ENCODE data around the gene GREB1. TPM values are rescaled to one million over a fixed set of nuclear protein-coding genes. Genes with fewer than 3 reads are reported as not detected.

Gene GREB1
- total and polyA plus RNA-seq, 2 donors (not counting 1 experiment from before 2014, with no cell fraction given): 0.04 to 0.39 TPM

DNA sequence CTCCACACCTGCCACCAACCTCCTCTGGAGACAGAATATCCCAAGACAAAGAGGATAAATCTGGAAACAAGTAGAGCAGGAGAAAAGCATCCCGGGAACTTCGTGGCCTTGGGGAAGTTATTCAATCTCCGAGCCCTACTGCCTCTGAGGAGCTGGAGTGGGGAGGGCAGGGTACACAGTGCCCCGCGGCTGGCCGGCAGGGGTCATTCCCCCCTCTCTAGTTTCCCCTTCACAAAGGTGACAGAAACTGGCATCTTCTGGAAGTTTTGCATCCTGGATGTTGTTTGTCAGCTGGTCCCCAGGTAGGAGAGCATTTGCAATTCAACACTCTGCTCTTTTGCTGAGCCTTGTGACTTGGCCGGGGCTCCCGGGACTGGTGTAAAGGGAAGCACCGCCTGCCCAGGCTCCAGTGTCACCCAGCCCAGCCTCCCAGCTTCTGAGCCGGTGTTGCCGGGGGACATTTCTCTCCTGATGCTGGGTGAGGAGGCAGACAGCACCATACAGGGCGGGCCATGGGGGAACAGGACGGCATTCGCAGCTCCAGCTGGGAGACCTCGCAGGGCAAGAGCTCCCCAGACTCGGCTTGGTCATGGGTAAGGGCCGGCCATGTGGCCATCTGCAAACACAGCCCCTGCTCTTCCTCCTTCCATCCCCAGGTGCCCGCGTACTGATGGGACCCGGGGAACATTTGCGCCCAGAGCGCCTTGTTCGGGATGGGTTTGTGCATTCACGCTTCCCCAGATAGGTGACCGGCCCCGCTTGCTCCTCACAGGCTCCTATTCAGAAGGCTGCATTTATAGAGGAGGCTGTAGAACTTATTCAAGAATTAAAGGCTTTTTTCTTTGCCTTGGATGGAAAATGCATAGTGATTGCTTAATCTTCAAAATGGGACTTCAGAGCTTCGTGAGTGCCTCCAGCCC, 143.6 kb downstream of the GREB1 start:
- H3K9me3 ChIP-seq (ENCODE audit: control extremely low read depth in 1 of 3, control insufficient read depth in 2 of 3, insufficient read depth in 1 of 3, low read length in 2 of 3): peaks cover 0 to 18% (median 0%) of the 10 kb centered on the region in 3 donors
- Mint-ChIP-seq H3K9me3 (ENCODE audit: insufficient read depth) (no peaks in the 10 kb centered on the region), H3K27ac (no peak overlapping the region), H3K4me1 (peaks cover 7% of the 10 kb centered on the region), H3K27me3 (peaks cover 33% of the 10 kb centered on the region), H3K4me3 (no peak overlapping the region)
- H2AFZ ChIP-seq (ENCODE audit: insufficient read depth, low read depth, low read length, poor library complexity, severe bottlenecking): no peak overlapping the region
- DNase-seq (no peak), ATAC-seq (ENCODE audit: low read depth) (no peak)
- intact Hi-C loops (cut with micrococcal nuclease): no loop called here
- H3K36me3 ChIP-seq (replicated peaks in 1 of 2; ENCODE audit: control extremely low read depth in 1 of 2, control insufficient read depth in 1 of 2, extremely low read depth in 1 of 2, insufficient read depth in 2 of 2, low read length in 1 of 2): no peaks in the 10 kb centered on the region
- ChIA-PET POLR2A (no interaction called here), CTCF (no interaction called here)
- H3K4me3 ChIP-seq (ENCODE audit: control extremely low read depth in 1 of 5, extremely low read depth in 1 of 5, insufficient read depth in 1 of 5, low read depth in 2 of 5, low read length in 4 of 5): no peak overlapping the region
- no peak overlapping the region for H3K4me2 ChIP-seq (replicated peaks; ENCODE audit: low read depth, low read length, poor library complexity, severe bottlenecking)
- peaks cover 4 to 5% of the 10 kb centered on the region in 2 donors for H3K4me1 ChIP-seq (ENCODE audit: control insufficient read depth in 2 of 2, insufficient read depth in 2 of 2, low read length in 2 of 2)
- no peak overlapping the region for H3K27ac ChIP-seq (ENCODE audit: low read length in 2 of 2)
- WGBS (ENCODE audit: insufficient coverage): 44% methylated on average over 23 of the region's 27 CpGs
- H4K20me1 ChIP-seq (ENCODE audit: control insufficient read depth, insufficient read depth, low read length, poor library complexity, severe bottlenecking): no peaks in the 10 kb centered on the region
- H3K9ac ChIP-seq (ENCODE audit: low read length): no peak overlapping the region
- no peaks in the 10 kb centered on the region for H3K79me2 ChIP-seq (ENCODE audit: control insufficient read depth, insufficient read depth, low read length)
- TF ChIP-seq CTCF (IDR thresholded peaks at IDR 0.05) (no peak), EZH2 (IDR thresholded peaks at IDR 0.05; ENCODE audit: borderline replicate concordance, insufficient read depth, low read depth, low read length, poor library complexity, severe bottlenecking) (no peak)
- peaks cover 0 to 35% (median 0%) of the 10 kb centered on the region in 4 experiments for H3K27me3 ChIP-seq (replicated peaks in 1 of 4; ENCODE audit: control extremely low read depth in 1 of 4, control insufficient read depth in 3 of 4, insufficient read depth in 4 of 4, low read length in 3 of 4)

DNA sequence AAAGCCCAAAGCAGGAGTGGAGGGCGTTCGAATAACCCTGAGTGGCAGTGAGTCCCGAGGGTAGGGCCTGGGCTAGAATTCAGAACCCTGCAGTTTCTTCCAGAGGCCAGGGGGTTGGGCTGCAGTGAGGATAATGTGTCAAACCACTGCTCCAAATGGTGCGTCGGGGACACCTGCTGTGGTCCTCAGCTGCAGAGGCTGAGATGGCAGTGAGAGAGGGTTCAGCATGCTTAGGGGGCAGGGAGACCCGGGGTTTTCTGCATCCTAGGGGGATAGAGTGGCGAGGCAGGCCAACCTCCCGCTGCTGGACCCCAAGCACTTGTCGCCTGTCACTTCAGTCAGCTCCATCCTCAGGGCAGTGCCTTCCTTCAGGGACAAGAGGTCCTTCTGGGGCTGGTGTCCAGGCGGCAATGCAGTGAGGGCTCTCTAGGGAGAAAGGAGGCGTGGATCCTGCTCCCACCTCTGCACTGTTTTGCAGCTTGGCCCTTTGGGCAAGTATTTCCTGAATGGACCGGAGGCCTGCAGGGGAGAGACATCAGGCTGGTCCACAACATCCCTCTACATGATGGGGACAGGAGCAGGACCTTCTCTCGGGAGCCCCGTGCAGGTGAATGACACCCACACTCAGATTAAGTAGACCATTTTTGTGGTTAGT, 144.6 kb downstream of the GREB1 start:
- Mint-ChIP-seq H3K27me3 (peaks cover 38% of the 10 kb centered on the region), H3K27ac (no peak overlapping the region), H3K4me1 (no peaks in the 10 kb centered on the region), H3K9me3 (ENCODE audit: insufficient read depth) (no peaks in the 10 kb centered on the region), H3K4me3 (no peak overlapping the region)
- no peak for TF ChIP-seq CTCF (IDR thresholded peaks at IDR 0.05)
- no peak for TF ChIP-seq EZH2 (IDR thresholded peaks at IDR 0.05; ENCODE audit: borderline replicate concordance, insufficient read depth, low read depth, low read length, poor library complexity, severe bottlenecking)
- H3K79me2 ChIP-seq (ENCODE audit: control insufficient read depth, insufficient read depth, low read length): no peaks in the 10 kb centered on the region
- H3K36me3 ChIP-seq (replicated peaks in 1 of 2; ENCODE audit: control extremely low read depth in 1 of 2, control insufficient read depth in 1 of 2, extremely low read depth in 1 of 2, insufficient read depth in 2 of 2, low read length in 1 of 2): no peaks in the 10 kb centered on the region
- H3K4me1 ChIP-seq (ENCODE audit: control insufficient read depth in 2 of 2, insufficient read depth in 2 of 2, low read length in 2 of 2): peaks cover 0 to 2% of the 10 kb centered on the region in 2 donors
- no peaks in the 10 kb centered on the region for H4K20me1 ChIP-seq (ENCODE audit: control insufficient read depth, insufficient read depth, low read length, poor library complexity, severe bottlenecking)
- DNase-seq: no peak
- ATAC-seq (ENCODE audit: low read depth): no peak
- no peak overlapping the region for H2AFZ ChIP-seq (ENCODE audit: insufficient read depth, low read depth, low read length, poor library complexity, severe bottlenecking)
- intact Hi-C loops (cut with micrococcal nuclease): no loop called here
- H3K4me3 ChIP-seq (ENCODE audit: control extremely low read depth in 1 of 5, extremely low read depth in 1 of 5, insufficient read depth in 1 of 5, low read depth in 2 of 5, low read length in 4 of 5): no peak overlapping the region
- H3K4me2 ChIP-seq (replicated peaks; ENCODE audit: low read depth, low read length, poor library complexity, severe bottlenecking): no peak overlapping the region
- peaks cover 0 to 35% (median 0%) of the 10 kb centered on the region in 4 experiments for H3K27me3 ChIP-seq (replicated peaks in 1 of 4; ENCODE audit: control extremely low read depth in 1 of 4, control insufficient read depth in 3 of 4, insufficient read depth in 4 of 4, low read length in 3 of 4)
- H3K27ac ChIP-seq (ENCODE audit: low read length in 2 of 2): no peak overlapping the region
- peaks cover 0 to 18% (median 0%) of the 10 kb centered on the region in 3 donors for H3K9me3 ChIP-seq (ENCODE audit: control extremely low read depth in 1 of 3, control insufficient read depth in 2 of 3, insufficient read depth in 1 of 3, low read length in 2 of 3)
- POLR2A ChIA-PET: no interaction called here
- CTCF ChIA-PET: no interaction called here
- H3K9ac ChIP-seq (ENCODE audit: low read length): no peak overlapping the region
- WGBS (ENCODE audit: insufficient coverage): 82% methylated on average over 12 of the region's 14 CpGs

All from B cell (primary cell).